Lung (tissue), 12 donors: ENCODE data around the gene HOXB2. TPM values are rescaled to one million over a fixed set of nuclear protein-coding genes. Genes with fewer than 3 reads are reported as not detected.
"Not testable (repeated sequence)": the region's sequence is repeated elsewhere in the genome, so short reads cannot be mapped to it uniquely, and the experiment has no call there.

ENCODE experiments used
- ATAC-seq: fragments of 200-7000 bp; cut with Tn5 transposase; one replicate; pipeline ENCODE4 v1.9.1; 2020; ENCODE audit warnings: moderate number of reproducible peaks; ENCODE audit not compliant: insufficient read depth, low FRiP score
- DNase-seq, 3 donors: peaks; one replicate each; pipeline ENCODE4 v3.0.0-alpha.2; 2013 to 2017
- H3K27ac ChIP-seq, 2 donors: one replicate each; pipeline ENCODE4 v1.5.1; 2013; ENCODE audit warnings: mild to moderate bottlenecking in 2 of 2, moderate library complexity in 2 of 2, control low read depth in 1 of 2, inconsistent platforms in 1 of 2, low read depth in 1 of 2, low read length in 1 of 2
- H3K27me3 ChIP-seq, 3 donors: one replicate each; pipeline ENCODE4 v1.5.1; 2013; ENCODE audit warnings: low read length in 2 of 3; ENCODE audit not compliant: control insufficient read depth in 3 of 3, insufficient read depth in 3 of 3
- H3K36me3 ChIP-seq, 4 donors: one replicate each; pipeline ENCODE4 v1.5.1; 2013; ENCODE audit warnings: low read length in 4 of 4, mild to moderate bottlenecking in 1 of 4, moderate library complexity in 1 of 4; ENCODE audit not compliant: control insufficient read depth in 4 of 4, insufficient read depth in 4 of 4
- H3K4me1 ChIP-seq, 5 donors: one replicate each; pipeline ENCODE4 v1.5.1; 2013; ENCODE audit warnings: low read length in 5 of 5, mild to moderate bottlenecking in 2 of 5, moderate library complexity in 1 of 5; ENCODE audit not compliant: control insufficient read depth in 5 of 5, insufficient read depth in 5 of 5
- H3K4me3 ChIP-seq: one replicate; pipeline ENCODE4 v1.5.1; 2013; ENCODE audit warnings: mild to moderate bottlenecking, control low read depth, moderate library complexity
- H3K9ac ChIP-seq, 2 donors: one replicate each; pipeline ENCODE4 v1.5.1; 2013; ENCODE audit warnings: low read length in 2 of 2, control low read depth in 1 of 2; ENCODE audit not compliant: insufficient read depth in 1 of 2
- H3K9me3 ChIP-seq, 4 donors: one replicate each; pipeline ENCODE4 v1.5.1; 2013; ENCODE audit warnings: low read length in 3 of 4, mild to moderate bottlenecking in 1 of 4, moderate library complexity in 1 of 4; ENCODE audit not compliant: control insufficient read depth in 4 of 4, insufficient read depth in 3 of 4
- CTCF ChIP-seq: IDR thresholded peaks from 2 replicates; pipeline ENCODE4 v1.5.1; 2012; ENCODE audit warnings: mild to moderate bottlenecking; ENCODE audit errors: control extremely low read depth, extremely low read depth
- WGBS, 2 donors: extraction: QIAGEN DNeasy Blood & Tissue Kit; methylation state at CpG; one replicate each; pipeline ENCODE4 v1.1.7; 2013; 5-methylcytosine and 5-hydroxymethylcytosine counted together
- polyA plus RNA-seq, 2 donors: library from polyadenylated mRNA; stranded (reverse); fragments of 200-250 nt; gene quantifications; one replicate each; pipeline ENCODE4 v1.2.1, GENCODE V29; 2013
- total RNA-seq, 2 donors: library from RNA; depleted of rRNA in 1 of 2; stranded (reverse); fragments of >200 nt in 1 of 2; gene quantifications; one replicate each; pipeline ENCODE4 v1.2.1, GENCODE V29; 2014 to 2021
- donor health status: control.
- donor health status: control.
- donor health status: Bipolar disorder and iron deficiency.
- donor health status: healthy.
- donor health status: DM: yes; HTN: yes; CAD: no.

HOXB2 gene
- total and polyA plus RNA-seq, 4 donors: 4.1 to 13.9 (median 7.3) TPM

GRCh38 chr17:48513097-48513496 is 31.8 kb downstream of the HOXB2 start:
- no peak for TF ChIP-seq CTCF
- Histone ChIP-seq H3K9me3 (peaks cover 0 to 2% (median 0%) of the 10 kb centered on the region in 4 donors), H3K4me3 (no peak overlapping the region), H3K36me3 (no peaks in the 10 kb centered on the region), H3K4me1 (peaks cover 0 to 6% (median 0%) of the 10 kb centered on the region in 5 donors), H3K9ac (peak overlapping the region in 1 of 2 donors; percentile 49), H3K27me3 (peaks cover 0 to 35% (median 4%) of the 10 kb centered on the region in 3 donors), H3K27ac (no peak overlapping the region)
- no peak for ATAC-seq
- DNase-seq: no peak
- 41 to 57% methylated on average over 7 of the region's 7 CpGs for WGBS, 2 donors

- DNase-seq: no peak
- no peak for TF ChIP-seq CTCF
- Histone ChIP-seq H3K27me3 (peaks cover 0 to 27% (median 2%) of the 10 kb centered on the region in 3 donors), H3K27ac (no peak overlapping the region), H3K4me3 (no peak overlapping the region), H3K9ac (no peak overlapping the region), H3K36me3 (no peaks in the 10 kb centered on the region), H3K9me3 (peaks cover 0 to 2% (median 0%) of the 10 kb centered on the region in 4 donors), H3K4me1 (peaks cover 0 to 6% (median 0%) of the 10 kb centered on the region in 5 donors)
- no peak for ATAC-seq
- WGBS, 2 donors: 79 to 92% methylated on average over 7 of the region's 7 CpGs
These were observed 33.9 kb downstream of the HOXB2 start for GRCh38 chr17:48510761-48511604.

- Histone ChIP-seq H3K9me3 (peaks cover 0 to 2% (median 0%) of the 10 kb centered on the region in 4 donors), H3K4me1 (peaks cover 0 to 6% (median 0%) of the 10 kb centered on the region in 5 donors), H3K36me3 (no peaks in the 10 kb centered on the region), H3K27me3 (peaks cover 0 to 24% (median under 1%) of the 10 kb centered on the region in 3 donors), H3K27ac (no peak overlapping the region), H3K9ac (no peak overlapping the region), H3K4me3 (no peak overlapping the region)
- ATAC-seq (no peak), DNase-seq (no peak)
- TF ChIP-seq CTCF: no peak
- 72 to 75% methylated on average over 2 of the region's 2 CpGs for WGBS, 2 donors
These were observed 34.5 kb downstream of the HOXB2 start for GRCh38 chr17:48510381-48510760.

GRCh38 chr17:48509708-48510107 is 35.2 kb downstream of the HOXB2 start:
- not testable (repeated sequence) for H3K9ac ChIP-seq, H3K36me3 ChIP-seq, ATAC-seq, H3K4me3 ChIP-seq, H3K27ac ChIP-seq, H3K9me3 ChIP-seq, DNase-seq, H3K4me1 ChIP-seq
- WGBS, 2 donors: 95 to 96% methylated on average over 7 of the region's 7 CpGs
- peaks cover 0 to 17% (median 0%) of the 10 kb centered on the region in 3 donors for H3K27me3 ChIP-seq
